ENCODE data around the gene ARL15.

DNA sequence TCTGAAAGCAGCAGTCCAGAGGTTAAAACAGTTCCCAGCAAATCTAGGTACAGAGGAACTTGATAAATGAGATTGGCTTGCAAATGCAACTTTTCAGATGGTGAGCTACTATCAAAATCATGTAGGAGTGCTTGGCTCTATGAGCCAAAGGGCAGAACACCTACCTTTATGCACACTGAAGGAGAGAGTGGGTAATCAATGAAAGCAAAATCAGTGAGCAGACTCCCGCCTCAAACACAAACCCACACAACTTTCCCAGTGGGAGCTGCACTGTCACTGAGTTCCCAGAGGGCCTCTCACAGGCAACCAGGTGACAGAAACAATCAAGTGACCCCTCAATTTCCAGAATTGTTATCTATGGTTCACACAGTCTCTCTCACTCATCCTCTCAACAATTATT is 8.5 kb downstream of the ARL15 start:
- TF ChIP-seq POLR2A (IDR thresholded peaks at IDR 0.05) (no peak), CTCF (IDR thresholded peaks at IDR 0.05) (no peak)

Measured in vagina (tissue), 2 donors.